Measurements from ENCODE around the gene OGFR.

Gene OGFR

GRCh38 chr20:62843656-62844055 lies 39.0 kb downstream of the OGFR start:
- Histone ChIP-seq H2BK5ac (ENCODE audit: low read length) (no peak overlapping the region), H3K18ac (ENCODE audit: low read length) (no peak overlapping the region), H4K8ac (ENCODE audit: low read depth, low read length) (no peak overlapping the region), H3K9ac (ENCODE audit: low read depth, low read length, poor library complexity) (no peak overlapping the region), H2AFZ (ENCODE audit: low read length) (no peak overlapping the region), H3K36me3 (replicated peaks in 1 of 2; ENCODE audit: control insufficient read depth in 2 of 2, insufficient read depth in 2 of 2, low read length in 2 of 2) (peaks cover 9 to 18% of the 10 kb centered on the region in 2 donors), H2BK120ac (ENCODE audit: low read depth, low read length) (no peak overlapping the region), H3K14ac (ENCODE audit: low read length) (no peak overlapping the region), H3K27ac (replicated peaks; ENCODE audit: low read length) (no peak overlapping the region), H3K79me1 (ENCODE audit: low read depth, low read length) (peaks cover 3% of the 10 kb centered on the region), H2AK5ac (ENCODE audit: low read depth, low read length) (no peak overlapping the region), H3K4me1 (ENCODE audit: control insufficient read depth in 2 of 2, insufficient read depth in 1 of 2, low read depth in 1 of 2, low read length in 2 of 2) (peaks cover 3 to 6% of the 10 kb centered on the region in 2 donors), H3K27me3 (ENCODE audit: control insufficient read depth in 3 of 3, insufficient read depth in 3 of 3, low read depth in 1 of 3, low read length in 3 of 3) (no peaks in the 10 kb centered on the region), H2BK15ac (ENCODE audit: low read length) (no peak overlapping the region), H3K9me3 (replicated peaks in 1 of 2; ENCODE audit: control insufficient read depth in 2 of 2, insufficient read depth in 1 of 2, low read depth in 1 of 2, low read length in 2 of 2) (peaks cover 2 to 7% of the 10 kb centered on the region in 2 donors), H2BK12ac (ENCODE audit: low read length) (no peak overlapping the region), H3K4me2 (ENCODE audit: insufficient read depth, low read length, poor library complexity, severe bottlenecking) (no peak overlapping the region), H3K23ac (ENCODE audit: low read depth, low read length, poor library complexity) (no peak overlapping the region), H4K91ac (ENCODE audit: low read depth, low read length, poor library complexity) (no peak overlapping the region), H3K4me3 (ENCODE audit: low read length in 2 of 2) (no peak overlapping the region), H3K4ac (ENCODE audit: low read length) (no peak overlapping the region)
- no peak for DNase-seq (ENCODE audit: low spot score)
- no CpG with 5 or more reads among the region's 10 CpGs for WGBS, 2 donors (ENCODE audit: extremely low coverage in 2 of 2, insufficient read length in 2 of 2, insufficient replicate concordance in 1 of 2)

DNA sequence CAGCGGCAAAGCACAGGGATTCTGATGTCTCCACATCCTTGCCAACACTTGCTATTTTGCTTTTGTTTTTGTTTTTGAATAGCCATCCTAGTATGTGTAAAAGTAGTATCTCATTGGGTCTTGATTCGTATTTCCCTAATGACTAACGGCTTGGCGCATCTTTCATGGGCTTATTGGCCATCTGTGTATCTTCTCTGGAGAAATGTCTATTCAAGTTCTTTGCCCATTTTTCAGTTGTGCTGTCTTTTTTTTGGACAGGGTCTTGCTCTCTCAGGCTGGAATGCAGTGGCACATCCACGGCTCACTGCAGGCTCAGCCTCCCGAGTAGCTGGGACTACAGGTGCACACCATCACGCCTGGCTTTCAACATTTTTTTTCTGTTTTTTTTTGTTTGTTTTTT lies 39.5 kb downstream of the OGFR start:
- no peak overlapping the region for H2AFZ ChIP-seq (ENCODE audit: low read length)
- no peaks in the 10 kb centered on the region for H3K27me3 ChIP-seq (ENCODE audit: control insufficient read depth in 3 of 3, insufficient read depth in 3 of 3, low read depth in 1 of 3, low read length in 3 of 3)
- H2BK5ac ChIP-seq (ENCODE audit: low read length): no peak overlapping the region
- no peak overlapping the region for H3K23ac ChIP-seq (ENCODE audit: low read depth, low read length, poor library complexity)
- H2BK12ac ChIP-seq (ENCODE audit: low read length): no peak overlapping the region
- peaks cover 3 to 6% of the 10 kb centered on the region in 2 donors for H3K4me1 ChIP-seq (ENCODE audit: control insufficient read depth in 2 of 2, insufficient read depth in 1 of 2, low read depth in 1 of 2, low read length in 2 of 2)
- H3K18ac ChIP-seq (ENCODE audit: low read length): no peak overlapping the region
- H3K4ac ChIP-seq (ENCODE audit: low read length): no peak overlapping the region
- H3K27ac ChIP-seq (replicated peaks; ENCODE audit: low read length): no peak overlapping the region
- no peak overlapping the region for H3K14ac ChIP-seq (ENCODE audit: low read length)
- H3K4me2 ChIP-seq (ENCODE audit: insufficient read depth, low read length, poor library complexity, severe bottlenecking): no peak overlapping the region
- H3K9me3 ChIP-seq (replicated peaks in 1 of 2; ENCODE audit: control insufficient read depth in 2 of 2, insufficient read depth in 1 of 2, low read depth in 1 of 2, low read length in 2 of 2): peaks cover 2 to 7% of the 10 kb centered on the region in 2 donors
- H4K91ac ChIP-seq (ENCODE audit: low read depth, low read length, poor library complexity): no peak overlapping the region
- no peak overlapping the region for H3K4me3 ChIP-seq (ENCODE audit: low read length in 2 of 2)
- H2AK5ac ChIP-seq (ENCODE audit: low read depth, low read length): no peak overlapping the region
- H3K79me1 ChIP-seq (ENCODE audit: low read depth, low read length): peaks cover 3% of the 10 kb centered on the region
- H4K8ac ChIP-seq (ENCODE audit: low read depth, low read length): no peak overlapping the region
- no peak for DNase-seq (ENCODE audit: low spot score)
- WGBS, 2 donors (ENCODE audit: extremely low coverage in 2 of 2, insufficient read length in 2 of 2, insufficient replicate concordance in 1 of 2): no CpG with 5 or more reads among the region's 7 CpGs
- no peak overlapping the region for H3K9ac ChIP-seq (ENCODE audit: low read depth, low read length, poor library complexity)
- no peak overlapping the region for H2BK15ac ChIP-seq (ENCODE audit: low read length)
- H3K36me3 ChIP-seq (replicated peaks in 1 of 2; ENCODE audit: control insufficient read depth in 2 of 2, insufficient read depth in 2 of 2, low read length in 2 of 2): peaks cover 9 to 22% of the 10 kb centered on the region in 2 donors
- H2BK120ac ChIP-seq (ENCODE audit: low read depth, low read length): no peak overlapping the region

GRCh38 chr20:62845416-62846160 lies 41.0 kb downstream of the OGFR start:
- no peak overlapping the region for H2BK15ac ChIP-seq (ENCODE audit: low read length)
- no peak for DNase-seq (ENCODE audit: low spot score)

GRCh38 chr20:62846166-62846890 lies 41.7 kb downstream of the OGFR start:
- no peak for DNase-seq (ENCODE audit: low spot score)

More at GRCh38 chr20:62845416-62846160, 41.0 kb downstream of the OGFR start:
- H3K9ac ChIP-seq (ENCODE audit: low read depth, low read length, poor library complexity): no peak overlapping the region
- H4K8ac ChIP-seq (ENCODE audit: low read depth, low read length): no peak overlapping the region
- no peaks in the 10 kb centered on the region for H3K27me3 ChIP-seq (ENCODE audit: control insufficient read depth in 3 of 3, insufficient read depth in 3 of 3, low read depth in 1 of 3, low read length in 3 of 3)
- H3K4me2 ChIP-seq (ENCODE audit: insufficient read depth, low read length, poor library complexity, severe bottlenecking): no peak overlapping the region
- no peak overlapping the region for H3K4ac ChIP-seq (ENCODE audit: low read length)
- H3K23ac ChIP-seq (ENCODE audit: low read depth, low read length, poor library complexity): no peak overlapping the region
- no peak overlapping the region for H2AK5ac ChIP-seq (ENCODE audit: low read depth, low read length)
- no CpG with 5 or more reads among the region's 16 CpGs for WGBS, 2 donors (ENCODE audit: extremely low coverage in 2 of 2, insufficient read length in 2 of 2, insufficient replicate concordance in 1 of 2)
- no peak overlapping the region for H2BK120ac ChIP-seq (ENCODE audit: low read depth, low read length)
- H4K91ac ChIP-seq (ENCODE audit: low read depth, low read length, poor library complexity): no peak overlapping the region
- no peak overlapping the region for H3K27ac ChIP-seq (replicated peaks; ENCODE audit: low read length)
- H3K4me3 ChIP-seq (ENCODE audit: low read length in 2 of 2): no peak overlapping the region
- H3K9me3 ChIP-seq (replicated peaks in 1 of 2; ENCODE audit: control insufficient read depth in 2 of 2, insufficient read depth in 1 of 2, low read depth in 1 of 2, low read length in 2 of 2): peaks cover 2 to 7% of the 10 kb centered on the region in 2 donors
- no peak overlapping the region for H2BK12ac ChIP-seq (ENCODE audit: low read length)
- H3K18ac ChIP-seq (ENCODE audit: low read length): no peak overlapping the region
- peaks cover 3% of the 10 kb centered on the region for H3K79me1 ChIP-seq (ENCODE audit: low read depth, low read length)
- no peak overlapping the region for H3K14ac ChIP-seq (ENCODE audit: low read length)
- H3K4me1 ChIP-seq (ENCODE audit: control insufficient read depth in 2 of 2, insufficient read depth in 1 of 2, low read depth in 1 of 2, low read length in 2 of 2): peaks cover 2 to 3% of the 10 kb centered on the region in 2 donors
- no peak overlapping the region for H2BK5ac ChIP-seq (ENCODE audit: low read length)
- no peak overlapping the region for H2AFZ ChIP-seq (ENCODE audit: low read length)
- H3K36me3 ChIP-seq (replicated peaks in 1 of 2; ENCODE audit: control insufficient read depth in 2 of 2, insufficient read depth in 2 of 2, low read length in 2 of 2): peaks cover 11 to 36% of the 10 kb centered on the region in 2 donors

More at GRCh38 chr20:62846166-62846890, 41.7 kb downstream of the OGFR start:
- no peaks in the 10 kb centered on the region for H3K27me3 ChIP-seq (ENCODE audit: control insufficient read depth in 3 of 3, insufficient read depth in 3 of 3, low read depth in 1 of 3, low read length in 3 of 3)
- no peak overlapping the region for H3K4ac ChIP-seq (ENCODE audit: low read length)
- peak overlapping the region; percentile 24 for H4K8ac ChIP-seq (ENCODE audit: low read depth, low read length)
- no peak overlapping the region for H3K4me2 ChIP-seq (ENCODE audit: insufficient read depth, low read length, poor library complexity, severe bottlenecking)
- no peak overlapping the region for H2BK5ac ChIP-seq (ENCODE audit: low read length)
- H3K23ac ChIP-seq (ENCODE audit: low read depth, low read length, poor library complexity): no peak overlapping the region
- H3K4me3 ChIP-seq (ENCODE audit: low read length in 2 of 2): no peak overlapping the region
- no peak overlapping the region for H2AK5ac ChIP-seq (ENCODE audit: low read depth, low read length)
- H3K18ac ChIP-seq (ENCODE audit: low read length): no peak overlapping the region
- H3K27ac ChIP-seq (replicated peaks; ENCODE audit: low read length): no peak overlapping the region
- H3K4me1 ChIP-seq (ENCODE audit: control insufficient read depth in 2 of 2, insufficient read depth in 1 of 2, low read depth in 1 of 2, low read length in 2 of 2): peaks cover 2 to 3% of the 10 kb centered on the region in 2 donors
- H2AFZ ChIP-seq (ENCODE audit: low read length): no peak overlapping the region
- H3K9ac ChIP-seq (ENCODE audit: low read depth, low read length, poor library complexity): no peak overlapping the region
- H3K14ac ChIP-seq (ENCODE audit: low read length): no peak overlapping the region
- no peak overlapping the region for H2BK12ac ChIP-seq (ENCODE audit: low read length)
- peaks cover 11 to 43% of the 10 kb centered on the region in 2 donors for H3K36me3 ChIP-seq (replicated peaks in 1 of 2; ENCODE audit: control insufficient read depth in 2 of 2, insufficient read depth in 2 of 2, low read length in 2 of 2)
- H2BK120ac ChIP-seq (ENCODE audit: low read depth, low read length): no peak overlapping the region
- WGBS, 2 donors (ENCODE audit: extremely low coverage in 2 of 2, insufficient read length in 2 of 2, insufficient replicate concordance in 1 of 2): no CpG with 5 or more reads among the region's 19 CpGs
- H3K79me1 ChIP-seq (ENCODE audit: low read depth, low read length): peaks cover 6% of the 10 kb centered on the region
- H2BK15ac ChIP-seq (ENCODE audit: low read length): no peak overlapping the region
- H3K9me3 ChIP-seq (replicated peaks in 1 of 2; ENCODE audit: control insufficient read depth in 2 of 2, insufficient read depth in 1 of 2, low read depth in 1 of 2, low read length in 2 of 2): peaks cover 2 to 7% of the 10 kb centered on the region in 2 donors
- no peak overlapping the region for H4K91ac ChIP-seq (ENCODE audit: low read depth, low read length, poor library complexity)

All from neuronal stem cell (in vitro differentiated cells).